ENCODE results near the gene CTDSPL. TPM values are rescaled to one million over a fixed set of nuclear protein-coding genes. Genes with fewer than 3 reads are reported as not detected.

The CTDSPL gene
- total and polyA plus RNA-seq, 2 experiments from 2014 or later = 7.1 to 33.4 TPM

DNA sequence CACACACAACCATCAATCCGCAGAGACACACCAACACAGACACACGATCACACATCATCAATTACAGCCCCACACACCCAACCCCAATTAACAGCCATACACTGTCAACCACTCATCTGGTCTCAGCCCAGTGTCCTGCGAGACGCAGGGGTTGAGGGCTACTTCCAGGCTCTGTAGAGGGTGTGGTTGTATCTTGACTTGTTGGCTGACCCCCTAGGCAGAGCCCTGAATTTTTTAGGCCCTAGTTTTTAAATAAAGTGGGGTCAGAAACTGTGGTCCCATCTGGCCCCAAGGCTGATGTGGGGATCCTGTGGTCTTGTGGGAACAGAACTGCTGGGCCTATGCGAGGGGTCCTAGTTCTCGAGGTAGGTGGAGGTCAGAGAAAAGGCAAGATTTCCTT lies 138.2 kb downstream of the CTDSPL start:
- in situ Hi-C loops (cut with MboI) = no loop called here
- Histone ChIP-seq H3F3A (ENCODE audit: insufficient read depth) (no peaks in the 10 kb centered on the region), H3K4me2 (ENCODE audit: unreplicated experiment) (no peak overlapping the region), H3K9me2 (ENCODE audit: insufficient read depth) (no peaks in the 10 kb centered on the region), H3K27me3 (replicated peaks; ENCODE audit: insufficient read depth) (no peaks in the 10 kb centered on the region), H4K20me1 (ENCODE audit: insufficient read depth) (no peaks in the 10 kb centered on the region), H3K4me3 (no peak overlapping the region), H3K27ac (no peak overlapping the region), H3K36me3 (ENCODE audit: low read depth) (no peaks in the 10 kb centered on the region), H3K9me3 (ENCODE audit: low read depth) (no peaks in the 10 kb centered on the region), H3K4me1 (ENCODE audit: insufficient read depth) (0 out of 2 replicates have a peak, but pooled peaks cover 3% of the 10 kb centered on the region), H2AFZ (no peak overlapping the region), H3K79me2 (ENCODE audit: insufficient read depth) (no peaks in the 10 kb centered on the region), H3K9ac (no peak overlapping the region)
- whole genome bisulfite sequencing, 2 experiments (ENCODE audit: low coverage in 1 of 2, low lambda C conversion rate in 2 of 2, missing lambda C conversion rate in 2 of 2) = 67 to 69% methylated on average over 6 of the region's 6 CpGs
- no peak for TF ChIP-seq EZH2phosphoT487 (IDR thresholded peaks at IDR 0.05; ENCODE audit: insufficient read depth, low read depth)
- no peak for TF ChIP-seq EZH2 (IDR thresholded peaks at IDR 0.05; ENCODE audit: insufficient read depth, poor library complexity, severe bottlenecking)
- no peak for DNase-seq

DNA sequence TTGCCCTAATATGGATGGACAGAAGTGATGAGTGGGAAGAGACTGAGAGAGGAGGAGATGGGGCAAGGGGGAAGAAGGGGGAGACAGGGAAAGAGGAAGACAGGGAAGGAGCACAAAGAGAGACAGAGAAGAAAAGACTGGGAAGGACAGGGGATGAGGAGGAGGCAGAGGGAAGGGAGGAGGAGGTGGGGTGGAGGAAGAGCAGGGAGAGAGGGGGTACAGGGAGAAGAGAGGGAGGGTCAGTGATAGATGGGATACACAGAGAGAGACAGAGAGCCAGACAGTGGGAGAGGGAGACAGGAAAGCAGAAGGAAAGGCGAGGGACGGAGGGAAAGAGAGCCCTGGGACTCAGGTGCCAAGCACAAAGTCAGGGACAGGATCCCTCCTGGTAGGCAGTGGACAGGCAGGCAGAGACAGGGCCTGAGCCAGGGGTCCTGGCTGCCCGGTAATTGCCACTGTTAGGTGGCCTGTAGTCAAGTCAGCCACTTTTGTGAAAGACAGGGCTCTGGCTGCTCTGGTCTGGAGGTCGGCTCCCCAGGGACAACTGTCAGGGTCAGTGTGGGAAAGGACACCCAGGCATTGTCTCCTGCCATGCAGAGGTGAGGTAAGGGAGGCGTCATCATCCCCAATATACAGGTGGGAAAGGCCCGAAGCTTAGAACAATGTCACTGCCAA lies 138.7 kb downstream of the CTDSPL start:
- Histone ChIP-seq H4K20me1 (ENCODE audit: insufficient read depth) (no peaks in the 10 kb centered on the region), H3K4me2 (ENCODE audit: unreplicated experiment) (no peak overlapping the region), H3K9me2 (ENCODE audit: insufficient read depth) (no peaks in the 10 kb centered on the region), H3K27me3 (replicated peaks; ENCODE audit: insufficient read depth) (no peaks in the 10 kb centered on the region), H2AFZ (no peak overlapping the region), H3K9me3 (ENCODE audit: low read depth) (no peaks in the 10 kb centered on the region), H3K4me1 (ENCODE audit: insufficient read depth) (no peaks in the 10 kb centered on the region), H3K36me3 (ENCODE audit: low read depth) (no peaks in the 10 kb centered on the region), H3K79me2 (ENCODE audit: insufficient read depth) (no peaks in the 10 kb centered on the region), H3K4me3 (no peak overlapping the region), H3F3A (ENCODE audit: insufficient read depth) (no peaks in the 10 kb centered on the region), H3K27ac (no peak overlapping the region), H3K9ac (no peak overlapping the region)
- no peak for DNase-seq
- WGBS, 2 experiments (ENCODE audit: low coverage in 1 of 2, low lambda C conversion rate in 2 of 2, missing lambda C conversion rate in 2 of 2) = 90 to 95% methylated on average over 5 to 6 of the region's 6 CpGs
- in situ Hi-C loops (cut with MboI) = no loop called here
- TF ChIP-seq EZH2phosphoT487 (IDR thresholded peaks at IDR 0.05; ENCODE audit: insufficient read depth, low read depth) = no peak
- TF ChIP-seq EZH2 (IDR thresholded peaks at IDR 0.05; ENCODE audit: insufficient read depth, poor library complexity, severe bottlenecking) = no peak

DNA sequence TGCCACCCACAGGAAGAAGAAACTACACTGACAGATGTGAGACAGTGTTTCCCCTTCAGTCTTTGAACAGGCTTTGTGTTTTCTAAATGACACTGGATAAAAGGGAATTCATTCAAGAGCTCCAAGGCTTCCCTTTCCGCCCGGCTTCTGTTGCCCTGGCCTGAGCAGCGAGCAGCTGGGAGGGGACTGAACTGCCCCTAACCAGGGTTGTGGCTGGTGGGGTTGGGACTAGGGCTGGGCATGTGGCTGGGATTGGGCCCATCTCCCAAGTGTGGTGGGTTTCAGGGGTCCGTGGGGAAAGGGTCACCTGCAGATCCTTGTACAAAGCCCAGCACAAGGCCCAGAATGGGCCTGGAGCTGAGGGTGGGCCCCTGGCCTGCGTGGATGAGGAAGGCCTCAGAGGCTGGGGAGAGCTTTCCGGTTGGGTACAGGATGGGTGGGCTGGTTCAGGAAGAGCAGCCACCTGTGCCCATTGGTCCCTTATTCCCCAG lies 139.3 kb downstream of the CTDSPL start:
- H3K9ac ChIP-seq = no peak overlapping the region
- H3K79me2 ChIP-seq (ENCODE audit: insufficient read depth) = no peaks in the 10 kb centered on the region
- no peaks in the 10 kb centered on the region for H3K4me1 ChIP-seq (ENCODE audit: insufficient read depth)
- H4K20me1 ChIP-seq (ENCODE audit: insufficient read depth) = no peaks in the 10 kb centered on the region
- no peak overlapping the region for H3K4me2 ChIP-seq (ENCODE audit: unreplicated experiment)
- 89 to 90% methylated on average over 6 of the region's 6 CpGs for WGBS, 2 experiments (ENCODE audit: low coverage in 1 of 2, low lambda C conversion rate in 2 of 2, missing lambda C conversion rate in 2 of 2)
- in situ Hi-C loops (cut with MboI) = no loop called here
- H2AFZ ChIP-seq = no peak overlapping the region
- H3K4me3 ChIP-seq = no peak overlapping the region
- TF ChIP-seq EZH2phosphoT487 (IDR thresholded peaks at IDR 0.05; ENCODE audit: insufficient read depth, low read depth) (no peak), EZH2 (IDR thresholded peaks at IDR 0.05; ENCODE audit: insufficient read depth, poor library complexity, severe bottlenecking) (no peak)
- no peak overlapping the region for H3K27ac ChIP-seq
- no peaks in the 10 kb centered on the region for H3K27me3 ChIP-seq (replicated peaks; ENCODE audit: insufficient read depth)
- no peaks in the 10 kb centered on the region for H3F3A ChIP-seq (ENCODE audit: insufficient read depth)
- no peak for DNase-seq
- H3K36me3 ChIP-seq (ENCODE audit: low read depth) = no peaks in the 10 kb centered on the region
- no peaks in the 10 kb centered on the region for H3K9me2 ChIP-seq (ENCODE audit: insufficient read depth)
- H3K9me3 ChIP-seq (ENCODE audit: low read depth) = no peaks in the 10 kb centered on the region

DNA sequence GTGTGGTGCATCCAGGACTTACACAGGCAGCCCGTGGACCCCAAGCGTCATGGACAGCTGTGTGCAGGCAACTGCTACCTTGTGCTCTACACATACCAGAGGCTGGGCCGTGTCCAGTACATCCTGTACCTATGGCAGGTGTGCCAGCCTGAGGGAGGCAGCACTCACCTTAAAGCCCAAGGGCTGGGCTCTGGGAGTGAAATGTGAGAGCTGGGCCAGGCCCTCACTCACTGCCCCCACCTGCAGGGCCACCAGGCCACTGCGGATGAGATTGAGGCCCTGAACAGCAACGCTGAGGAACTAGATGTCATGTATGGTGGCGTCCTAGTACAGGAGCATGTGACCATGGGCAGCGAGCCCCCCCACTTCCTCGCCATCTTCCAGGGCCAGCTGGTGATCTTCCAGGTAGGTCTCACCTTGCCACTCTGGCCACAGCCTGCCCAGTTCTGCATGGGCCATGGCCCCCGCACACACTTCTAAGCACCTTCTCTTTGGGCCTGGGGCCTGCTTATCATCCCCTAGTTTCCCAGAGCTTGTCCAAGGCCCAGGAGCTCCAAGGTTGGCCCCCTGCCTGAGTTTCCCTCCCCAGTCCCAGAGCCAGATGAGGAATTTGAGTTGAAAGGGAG lies 139.9 kb downstream of the CTDSPL start:
- H3K79me2 ChIP-seq (ENCODE audit: insufficient read depth) = no peaks in the 10 kb centered on the region
- no peak overlapping the region for H3K4me2 ChIP-seq (ENCODE audit: unreplicated experiment)
- H4K20me1 ChIP-seq (ENCODE audit: insufficient read depth) = no peaks in the 10 kb centered on the region
- WGBS, 2 experiments (ENCODE audit: low coverage in 1 of 2, low lambda C conversion rate in 2 of 2, missing lambda C conversion rate in 2 of 2) = 88 to 92% methylated on average over 8 to 9 of the region's 9 CpGs
- no peaks in the 10 kb centered on the region for H3K36me3 ChIP-seq (ENCODE audit: low read depth)
- no peak for TF ChIP-seq EZH2 (IDR thresholded peaks at IDR 0.05; ENCODE audit: insufficient read depth, poor library complexity, severe bottlenecking)
- no peak overlapping the region for H2AFZ ChIP-seq
- no peaks in the 10 kb centered on the region for H3K27me3 ChIP-seq (replicated peaks; ENCODE audit: insufficient read depth)
- H3K9me3 ChIP-seq (ENCODE audit: low read depth) = no peaks in the 10 kb centered on the region
- no peak for DNase-seq
- no peaks in the 10 kb centered on the region for H3K9me2 ChIP-seq (ENCODE audit: insufficient read depth)
- no peaks in the 10 kb centered on the region for H3F3A ChIP-seq (ENCODE audit: insufficient read depth)
- in situ Hi-C loops (cut with MboI) = no loop called here
- H3K4me3 ChIP-seq = no peak overlapping the region
- H3K4me1 ChIP-seq (ENCODE audit: insufficient read depth) = no peaks in the 10 kb centered on the region
- no peak overlapping the region for H3K27ac ChIP-seq
- H3K9ac ChIP-seq = no peak overlapping the region
